ENCODE data around the gene KCNJ10.

KCNJ10 gene

DNA sequence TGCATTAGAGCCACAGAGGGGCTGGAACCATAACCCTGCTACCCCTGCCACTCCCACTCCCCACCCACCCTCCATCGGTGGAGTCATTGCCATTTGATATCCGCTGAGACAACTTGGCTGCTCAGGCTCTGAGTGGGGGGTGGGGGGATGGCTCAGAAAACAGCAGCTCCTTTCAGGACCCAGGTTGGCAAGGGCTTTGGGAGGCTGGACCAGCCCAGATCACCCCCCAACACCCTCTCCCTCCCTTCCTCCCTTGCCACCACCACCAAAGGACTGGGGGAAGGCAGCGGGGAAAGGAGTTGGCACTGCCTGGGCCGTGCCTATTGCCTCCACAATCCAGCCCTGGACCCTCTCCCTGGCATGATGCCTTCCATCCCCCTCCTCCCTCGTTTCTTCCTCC, 1.7 kb downstream of the KCNJ10 start:
- H3K9me2 ChIP-seq (replicated peaks; ENCODE audit: insufficient read depth, low read length): no peaks in the 10 kb centered on the region
- TF ChIP-seq, protein P1, sequence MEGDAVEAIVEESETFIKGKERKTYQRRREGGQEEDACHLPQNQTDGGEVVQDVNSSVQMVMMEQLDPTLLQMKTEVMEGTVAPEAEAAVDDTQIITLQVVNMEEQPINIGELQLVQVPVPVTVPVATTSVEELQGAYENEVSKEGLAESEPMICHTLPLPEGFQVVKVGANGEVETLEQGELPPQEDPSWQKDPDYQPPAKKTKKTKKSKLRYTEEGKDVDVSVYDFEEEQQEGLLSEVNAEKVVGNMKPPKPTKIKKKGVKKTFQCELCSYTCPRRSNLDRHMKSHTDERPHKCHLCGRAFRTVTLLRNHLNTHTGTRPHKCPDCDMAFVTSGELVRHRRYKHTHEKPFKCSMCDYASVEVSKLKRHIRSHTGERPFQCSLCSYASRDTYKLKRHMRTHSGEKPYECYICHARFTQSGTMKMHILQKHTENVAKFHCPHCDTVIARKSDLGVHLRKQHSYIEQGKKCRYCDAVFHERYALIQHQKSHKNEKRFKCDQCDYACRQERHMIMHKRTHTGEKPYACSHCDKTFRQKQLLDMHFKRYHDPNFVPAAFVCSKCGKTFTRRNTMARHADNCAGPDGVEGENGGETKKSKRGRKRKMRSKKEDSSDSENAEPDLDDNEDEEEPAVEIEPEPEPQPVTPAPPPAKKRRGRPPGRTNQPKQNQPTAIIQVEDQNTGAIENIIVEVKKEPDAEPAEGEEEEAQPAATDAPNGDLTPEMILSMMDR (IDR thresholded peaks at IDR 0.05; ENCODE audit: low read length): no peak
- no peak for TF ChIP-seq EZH2 (optimal IDR thresholded peaks at IDR 0.05; ENCODE audit: low read depth, low read length)
- H3K9ac ChIP-seq (ENCODE audit: low read length): no peak overlapping the region
- no peak overlapping the region for H2AFZ ChIP-seq (ENCODE audit: low read length)
- no peaks in the 10 kb centered on the region for H3K9me3 ChIP-seq (replicated peaks; ENCODE audit: insufficient read depth, low read length)
- peaks cover 20% of the 10 kb centered on the region for H3F3A ChIP-seq (ENCODE audit: insufficient read depth, low read length)
- peaks cover 20% of the 10 kb centered on the region for H3K4me1 ChIP-seq (ENCODE audit: low read length)
- no peak overlapping the region for H3K4me2 ChIP-seq (ENCODE audit: low read depth, low read length)
- H3K4me3 ChIP-seq (ENCODE audit: low read length): no peak overlapping the region
- no peaks in the 10 kb centered on the region for H4K20me1 ChIP-seq (ENCODE audit: insufficient read depth, low read length)
- 0 out of 2 replicates have a peak, but pooled peaks cover 6% of the 10 kb centered on the region for H3K27me3 ChIP-seq (replicated peaks; ENCODE audit: insufficient read depth, low read length)
- no peaks in the 10 kb centered on the region for H3K36me3 ChIP-seq (replicated peaks; ENCODE audit: insufficient read depth, low read length)
- no peak overlapping the region for H3K27ac ChIP-seq (ENCODE audit: low read length)
- DNase-seq: no peak
- H3K79me2 ChIP-seq (ENCODE audit: low read length): no peaks in the 10 kb centered on the region

DNA sequence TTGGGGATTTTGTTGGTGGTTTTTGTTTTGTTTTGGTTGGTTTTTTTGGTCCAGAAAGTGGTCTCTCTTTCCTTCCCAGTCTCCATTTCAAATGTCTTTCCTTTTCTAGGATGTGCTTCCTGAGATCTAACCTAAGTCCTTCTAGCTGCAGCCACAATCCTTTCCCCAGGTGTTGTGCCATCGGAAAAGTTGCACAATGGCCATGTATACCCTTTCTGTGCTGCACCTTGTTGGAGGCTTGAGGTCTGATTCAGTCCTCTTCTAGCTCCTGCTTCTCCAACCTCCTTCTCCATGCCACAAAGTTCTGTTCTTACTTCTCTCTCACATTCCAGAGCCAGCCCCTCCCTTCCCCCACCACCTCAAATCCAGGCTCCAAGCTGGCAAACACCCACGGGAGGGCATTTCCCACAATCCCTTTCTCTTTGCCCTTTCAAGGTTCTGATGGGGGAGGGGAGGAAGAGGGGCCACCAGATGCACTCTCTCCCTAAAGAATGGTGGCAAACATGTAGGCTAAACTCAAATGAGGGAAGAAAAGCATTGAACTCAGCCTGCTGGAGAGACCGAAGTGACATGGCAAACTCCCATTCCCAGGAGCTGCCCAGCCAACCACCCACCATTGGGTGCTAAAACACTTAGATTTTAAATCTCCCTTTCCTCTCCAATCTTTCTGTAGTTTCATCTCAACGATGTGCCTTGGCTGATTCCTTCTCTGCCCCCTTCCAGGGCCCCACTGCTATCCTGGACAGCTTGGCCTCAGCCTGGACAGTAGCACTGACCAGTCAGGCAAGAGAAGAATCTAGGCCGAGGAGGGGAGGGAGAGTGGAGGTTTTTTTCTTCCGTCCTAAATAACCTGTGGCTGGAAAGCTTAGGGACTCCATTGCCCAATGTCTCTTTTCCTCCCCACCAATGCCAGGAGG, 2.9 kb downstream of the KCNJ10 start:
- Histone ChIP-seq H3K4me1 (ENCODE audit: low read length) (peaks cover 16% of the 10 kb centered on the region), H3K9me3 (replicated peaks; ENCODE audit: insufficient read depth, low read length) (no peaks in the 10 kb centered on the region), H3K4me2 (ENCODE audit: low read depth, low read length) (no peak overlapping the region), H3K9ac (ENCODE audit: low read length) (no peak overlapping the region), H3K9me2 (replicated peaks; ENCODE audit: insufficient read depth, low read length) (no peaks in the 10 kb centered on the region), H4K20me1 (ENCODE audit: insufficient read depth, low read length) (no peaks in the 10 kb centered on the region), H2AFZ (ENCODE audit: low read length) (no peak overlapping the region), H3K79me2 (ENCODE audit: low read length) (no peaks in the 10 kb centered on the region), H3K36me3 (replicated peaks; ENCODE audit: insufficient read depth, low read length) (no peaks in the 10 kb centered on the region), H3K27ac (ENCODE audit: low read length) (no peak overlapping the region), H3K27me3 (replicated peaks; ENCODE audit: insufficient read depth, low read length) (0 out of 2 replicates have a peak, but pooled peaks cover 6% of the 10 kb centered on the region), H3F3A (ENCODE audit: insufficient read depth, low read length) (peaks cover 18% of the 10 kb centered on the region), H3K4me3 (ENCODE audit: low read length) (no peak overlapping the region)
- no peak for TF ChIP-seq EZH2phosphoT487 (IDR thresholded peaks at IDR 0.05; ENCODE audit: low read length)
- TF ChIP-seq, protein P1 (IDR thresholded peaks at IDR 0.05; ENCODE audit: low read length): no peak
- no peak for TF ChIP-seq EZH2 (optimal IDR thresholded peaks at IDR 0.05; ENCODE audit: low read depth, low read length)
- no peak for DNase-seq

DNA sequence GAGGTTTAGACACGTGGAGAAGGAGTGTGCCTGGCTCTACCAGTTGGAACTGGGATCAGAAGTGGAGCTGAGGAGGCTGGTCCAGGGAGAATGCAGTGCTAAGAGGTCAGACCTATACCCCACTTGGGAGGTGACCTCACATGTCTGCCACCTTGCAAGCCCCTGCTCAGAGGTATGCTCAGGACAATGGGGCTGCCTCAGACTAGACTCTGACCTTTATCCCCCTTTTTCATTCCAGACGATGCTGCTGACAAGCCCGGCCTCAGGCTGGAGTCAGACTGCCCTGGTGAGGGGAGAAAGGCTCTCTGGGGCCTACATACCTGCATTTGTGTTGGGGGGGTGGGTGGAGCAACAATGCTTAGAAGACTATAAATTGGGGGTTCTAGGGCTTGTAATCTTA, 5.2 kb downstream of the KCNJ10 start:
- no peak for DNase-seq
- Histone ChIP-seq H3K27ac (ENCODE audit: low read length) (no peak overlapping the region), H3K9ac (ENCODE audit: low read length) (no peak overlapping the region), H4K20me1 (ENCODE audit: insufficient read depth, low read length) (no peaks in the 10 kb centered on the region), H3K9me2 (replicated peaks; ENCODE audit: insufficient read depth, low read length) (no peaks in the 10 kb centered on the region), H3F3A (ENCODE audit: insufficient read depth, low read length) (no peaks in the 10 kb centered on the region), H3K27me3 (replicated peaks; ENCODE audit: insufficient read depth, low read length) (0 out of 2 replicates have a peak, but pooled peaks cover 6% of the 10 kb centered on the region), H3K4me2 (ENCODE audit: low read depth, low read length) (no peak overlapping the region), H3K9me3 (replicated peaks; ENCODE audit: insufficient read depth, low read length) (no peaks in the 10 kb centered on the region), H3K4me1 (ENCODE audit: low read length) (no peaks in the 10 kb centered on the region), H3K4me3 (ENCODE audit: low read length) (no peak overlapping the region), H2AFZ (ENCODE audit: low read length) (no peak overlapping the region), H3K79me2 (ENCODE audit: low read length) (no peaks in the 10 kb centered on the region), H3K36me3 (replicated peaks; ENCODE audit: insufficient read depth, low read length) (no peaks in the 10 kb centered on the region)
- TF ChIP-seq, protein P1 (IDR thresholded peaks at IDR 0.05; ENCODE audit: low read length): no peak
- TF ChIP-seq EZH2phosphoT487 (IDR thresholded peaks at IDR 0.05; ENCODE audit: low read length) (no peak), EZH2 (optimal IDR thresholded peaks at IDR 0.05; ENCODE audit: low read depth, low read length) (no peak)

Measured in MM.1S (cell line).